ENCODE results near the gene RREB1. TPM values are rescaled to one million over a fixed set of nuclear protein-coding genes. Genes with fewer than 3 reads are reported as not detected.
A peak's percentile ranks its signal among the peaks of the same experiment; 100 is the strongest.

The RREB1 gene
- total and polyA plus RNA-seq, 2 experiments from 2014 or later, result 8.5 to 25.5 TPM

DNA sequence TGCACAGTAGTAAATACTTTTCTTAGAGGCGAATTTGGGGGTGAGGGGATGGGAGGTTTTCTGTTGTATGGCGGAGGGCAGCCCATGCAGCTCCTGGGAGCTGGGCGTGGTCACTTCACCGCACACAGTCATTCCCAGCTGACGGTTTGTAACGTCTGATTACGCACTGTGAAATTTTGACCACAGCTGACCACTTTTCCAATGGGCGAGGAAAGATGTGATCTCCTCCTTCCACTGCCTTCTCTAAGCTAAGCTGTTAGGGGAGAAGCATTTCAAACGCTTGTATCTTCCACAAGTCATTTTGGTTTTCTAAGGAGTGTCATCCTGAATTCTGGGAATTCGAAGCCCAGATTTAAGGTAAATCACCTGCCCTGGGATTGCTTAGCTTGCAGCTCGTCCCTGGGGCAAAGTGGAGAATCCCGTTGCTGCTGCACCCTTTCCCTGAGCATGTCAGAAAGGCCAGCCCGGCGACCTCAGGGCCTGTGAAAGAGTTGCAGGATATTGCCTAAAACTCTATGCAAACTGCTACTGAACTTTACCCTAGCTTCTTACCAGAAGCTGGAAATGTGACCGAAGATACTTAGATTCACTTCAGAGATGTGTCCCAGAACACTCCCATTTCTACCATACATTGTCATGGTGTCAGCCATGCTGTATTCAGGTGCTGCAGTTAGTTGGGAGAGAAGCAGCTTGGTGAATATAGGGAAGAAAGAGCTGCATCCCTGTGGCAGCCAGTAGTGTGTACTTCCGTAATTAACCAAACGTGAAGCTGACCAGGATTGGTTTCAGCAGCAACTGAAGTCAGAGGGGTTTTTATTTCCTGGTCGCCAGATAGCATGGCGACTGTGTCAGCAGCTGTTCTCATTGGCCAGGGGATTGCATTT is 58.9 kb downstream of the RREB1 start (continued):
- TF ChIP-seq, protein P1, sequence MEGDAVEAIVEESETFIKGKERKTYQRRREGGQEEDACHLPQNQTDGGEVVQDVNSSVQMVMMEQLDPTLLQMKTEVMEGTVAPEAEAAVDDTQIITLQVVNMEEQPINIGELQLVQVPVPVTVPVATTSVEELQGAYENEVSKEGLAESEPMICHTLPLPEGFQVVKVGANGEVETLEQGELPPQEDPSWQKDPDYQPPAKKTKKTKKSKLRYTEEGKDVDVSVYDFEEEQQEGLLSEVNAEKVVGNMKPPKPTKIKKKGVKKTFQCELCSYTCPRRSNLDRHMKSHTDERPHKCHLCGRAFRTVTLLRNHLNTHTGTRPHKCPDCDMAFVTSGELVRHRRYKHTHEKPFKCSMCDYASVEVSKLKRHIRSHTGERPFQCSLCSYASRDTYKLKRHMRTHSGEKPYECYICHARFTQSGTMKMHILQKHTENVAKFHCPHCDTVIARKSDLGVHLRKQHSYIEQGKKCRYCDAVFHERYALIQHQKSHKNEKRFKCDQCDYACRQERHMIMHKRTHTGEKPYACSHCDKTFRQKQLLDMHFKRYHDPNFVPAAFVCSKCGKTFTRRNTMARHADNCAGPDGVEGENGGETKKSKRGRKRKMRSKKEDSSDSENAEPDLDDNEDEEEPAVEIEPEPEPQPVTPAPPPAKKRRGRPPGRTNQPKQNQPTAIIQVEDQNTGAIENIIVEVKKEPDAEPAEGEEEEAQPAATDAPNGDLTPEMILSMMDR (conservative IDR thresholded peaks at IDR 0.05; ENCODE audit: low read depth in 2 of 2), result no peak
- TF ChIP-seq STAT1 (IDR thresholded peaks at IDR 0.05; ENCODE audit: unreplicated experiment) (no peak), CREB1 (CRISPR knock-in tag; IDR thresholded peaks at IDR 0.05; ENCODE audit: low read depth) (no peak), POLR2AphosphoS5 (IDR thresholded peaks at IDR 0.05; ENCODE audit: low read depth) (no peak), JUNB (IDR thresholded peaks at IDR 0.05; ENCODE audit: unreplicated experiment) (no peak)

DNA sequence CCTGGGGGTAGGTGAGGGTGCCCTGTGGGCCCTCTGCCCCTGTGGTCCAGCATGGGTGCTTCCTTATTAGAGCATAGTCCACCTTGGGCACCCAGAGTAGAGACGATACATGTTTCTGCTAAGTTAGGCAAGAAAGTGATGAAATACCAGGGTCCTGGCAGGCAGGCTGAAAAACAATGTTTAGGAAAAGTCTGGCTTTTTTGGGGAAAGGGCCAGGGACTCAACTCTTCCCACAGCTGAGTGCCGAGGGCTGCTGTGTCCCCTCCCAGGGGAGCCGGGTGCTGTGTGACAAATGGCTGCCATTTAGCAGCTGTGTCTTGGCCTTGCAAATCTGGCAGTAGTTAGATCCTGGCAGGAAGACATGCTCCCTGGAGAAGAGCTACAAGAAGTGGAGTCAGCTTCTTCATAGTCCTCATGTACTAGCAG is 61.5 kb downstream of the RREB1 start:
- H3K4me1 Mint-ChIP-seq, result peaks cover 67% of the 10 kb centered on the region
- H3K79me2 ChIP-seq (replicated peaks; ENCODE audit: insufficient read depth), result peaks cover 72% of the 10 kb centered on the region
- peaks cover 63% of the 10 kb centered on the region for H3K4me1 ChIP-seq (ENCODE audit: insufficient read depth)
- H3K27ac ChIP-seq (ENCODE audit: low read depth), result no peak overlapping the region
- H2AFZ ChIP-seq, result no peak overlapping the region
- H3K27me3 Mint-ChIP-seq (ENCODE audit: insufficient read depth, low read depth, poor library complexity), result peaks cover 15% of the 10 kb centered on the region
- no peaks in the 10 kb centered on the region; the same call in 1 of the 2 replicates for H3F3A ChIP-seq (replicated peaks; ENCODE audit: low read depth)
- no peak for ATAC-seq
- H3K9me3 Mint-ChIP-seq, result no peaks in the 10 kb centered on the region
- no peaks in the 10 kb centered on the region for H3K27me3 ChIP-seq (ENCODE audit: insufficient read depth)
- no peaks in the 10 kb centered on the region for H4K20me1 ChIP-seq (replicated peaks; ENCODE audit: insufficient read depth)
- peak overlapping the region; percentile 50; the same call in 1 of the 2 replicates for H3K27ac Mint-ChIP-seq
- H3K36me3 ChIP-seq (ENCODE audit: insufficient read depth), result no peaks in the 10 kb centered on the region
- H3K4me3 ChIP-seq, result no peak overlapping the region
- DNase-seq (ENCODE audit: low spot score), result no peak
- no peaks in the 10 kb centered on the region for H3K36me3 Mint-ChIP-seq (ENCODE audit: low read depth)
- no peaks in the 10 kb centered on the region for H3K9me2 ChIP-seq (ENCODE audit: insufficient read depth)
- no peak overlapping the region for H3K4me3 Mint-ChIP-seq
- no peak overlapping the region for H3K4me2 ChIP-seq
- TF ChIP-seq, protein P1 (conservative IDR thresholded peaks at IDR 0.05; ENCODE audit: low read depth in 2 of 2), result no peak
- TF ChIP-seq NANOG (IDR thresholded peaks at IDR 0.05; ENCODE audit: borderline replicate concordance), result no peak
- no peak for TF ChIP-seq ZNF331 (CRISPR knock-in tag; IDR thresholded peaks at IDR 0.05; ENCODE audit: low read depth)
- TF ChIP-seq JUNB (IDR thresholded peaks at IDR 0.05; ENCODE audit: unreplicated experiment), result no peak
- no peak for TF ChIP-seq ZNF114 (CRISPR knock-in tag; IDR thresholded peaks at IDR 0.05)
- no peak for TF ChIP-seq POLR2AphosphoS5 (IDR thresholded peaks at IDR 0.05; ENCODE audit: low read depth)
- TF ChIP-seq EZH2 (IDR thresholded peaks at IDR 0.05; ENCODE audit: low read depth, unreplicated experiment), result no peak
- no peak for TF ChIP-seq STAT1 (IDR thresholded peaks at IDR 0.05; ENCODE audit: unreplicated experiment)
- TF ChIP-seq, protein P2, sequence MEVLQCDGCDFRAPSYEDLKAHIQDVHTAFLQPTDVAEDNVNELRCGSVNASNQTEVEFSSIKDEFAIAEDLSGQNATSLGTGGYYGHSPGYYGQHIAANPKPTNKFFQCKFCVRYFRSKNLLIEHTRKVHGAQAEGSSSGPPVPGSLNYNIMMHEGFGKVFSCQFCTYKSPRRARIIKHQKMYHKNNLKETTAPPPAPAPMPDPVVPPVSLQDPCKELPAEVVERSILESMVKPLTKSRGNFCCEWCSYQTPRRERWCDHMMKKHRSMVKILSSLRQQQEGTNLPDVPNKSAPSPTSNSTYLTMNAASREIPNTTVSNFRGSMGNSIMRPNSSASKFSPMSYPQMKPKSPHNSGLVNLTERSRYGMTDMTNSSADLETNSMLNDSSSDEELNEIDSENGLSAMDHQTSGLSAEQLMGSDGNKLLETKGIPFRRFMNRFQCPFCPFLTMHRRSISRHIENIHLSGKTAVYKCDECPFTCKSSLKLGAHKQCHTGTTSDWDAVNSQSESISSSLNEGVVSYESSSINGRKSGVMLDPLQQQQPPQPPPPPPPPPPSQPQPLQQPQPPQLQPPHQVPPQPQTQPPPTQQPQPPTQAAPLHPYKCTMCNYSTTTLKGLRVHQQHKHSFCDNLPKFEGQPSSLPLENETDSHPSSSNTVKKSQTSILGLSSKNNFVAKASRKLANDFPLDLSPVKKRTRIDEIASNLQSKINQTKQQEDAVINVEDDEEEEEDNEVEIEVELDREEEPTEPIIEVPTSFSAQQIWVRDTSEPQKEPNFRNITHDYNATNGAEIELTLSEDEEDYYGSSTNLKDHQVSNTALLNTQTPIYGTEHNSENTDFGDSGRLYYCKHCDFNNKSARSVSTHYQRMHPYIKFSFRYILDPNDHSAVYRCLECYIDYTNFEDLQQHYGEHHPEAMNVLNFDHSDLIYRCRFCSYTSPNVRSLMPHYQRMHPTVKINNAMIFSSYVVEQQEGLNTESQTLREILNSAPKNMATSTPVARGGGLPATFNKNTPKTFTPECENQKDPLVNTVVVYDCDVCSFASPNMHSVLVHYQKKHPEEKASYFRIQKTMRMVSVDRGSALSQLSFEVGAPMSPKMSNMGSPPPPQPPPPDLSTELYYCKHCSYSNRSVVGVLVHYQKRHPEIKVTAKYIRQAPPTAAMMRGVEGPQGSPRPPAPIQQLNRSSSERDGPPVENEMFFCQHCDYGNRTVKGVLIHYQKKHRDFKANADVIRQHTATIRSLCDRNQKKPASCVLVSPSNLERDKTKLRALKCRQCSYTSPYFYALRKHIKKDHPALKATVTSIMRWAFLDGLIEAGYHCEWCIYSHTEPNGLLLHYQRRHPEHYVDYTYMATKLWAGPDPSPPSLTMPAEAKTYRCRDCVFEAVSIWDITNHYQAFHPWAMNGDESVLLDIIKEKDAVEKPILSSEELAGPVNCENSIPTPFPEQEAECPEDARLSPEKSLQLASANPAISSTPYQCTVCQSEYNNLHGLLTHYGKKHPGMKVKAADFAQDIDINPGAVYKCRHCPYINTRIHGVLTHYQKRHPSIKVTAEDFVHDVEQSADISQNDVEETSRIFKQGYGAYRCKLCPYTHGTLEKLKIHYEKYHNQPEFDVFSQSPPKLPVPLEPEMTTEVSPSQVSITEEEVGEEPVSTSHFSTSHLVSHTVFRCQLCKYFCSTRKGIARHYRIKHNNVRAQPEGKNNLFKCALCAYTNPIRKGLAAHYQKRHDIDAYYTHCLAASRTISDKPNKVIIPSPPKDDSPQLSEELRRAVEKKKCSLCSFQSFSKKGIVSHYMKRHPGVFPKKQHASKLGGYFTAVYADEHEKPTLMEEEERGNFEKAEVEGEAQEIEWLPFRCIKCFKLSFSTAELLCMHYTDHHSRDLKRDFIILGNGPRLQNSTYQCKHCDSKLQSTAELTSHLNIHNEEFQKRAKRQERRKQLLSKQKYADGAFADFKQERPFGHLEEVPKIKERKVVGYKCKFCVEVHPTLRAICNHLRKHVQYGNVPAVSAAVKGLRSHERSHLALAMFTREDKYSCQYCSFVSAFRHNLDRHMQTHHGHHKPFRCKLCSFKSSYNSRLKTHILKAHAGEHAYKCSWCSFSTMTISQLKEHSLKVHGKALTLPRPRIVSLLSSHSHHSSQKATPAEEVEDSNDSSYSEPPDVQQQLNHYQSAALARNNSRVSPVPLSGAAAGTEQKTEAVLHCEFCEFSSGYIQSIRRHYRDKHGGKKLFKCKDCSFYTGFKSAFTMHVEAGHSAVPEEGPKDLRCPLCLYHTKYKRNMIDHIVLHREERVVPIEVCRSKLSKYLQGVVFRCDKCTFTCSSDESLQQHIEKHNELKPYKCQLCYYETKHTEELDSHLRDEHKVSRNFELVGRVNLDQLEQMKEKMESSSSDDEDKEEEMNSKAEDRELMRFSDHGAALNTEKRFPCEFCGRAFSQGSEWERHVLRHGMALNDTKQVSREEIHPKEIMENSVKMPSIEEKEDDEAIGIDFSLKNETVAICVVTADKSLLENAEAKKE (CRISPR knock-in tag; IDR thresholded peaks at IDR 0.05), result no peak

Data from GM23338 (cell line).